Liver (tissue), 3 donors: ENCODE results near the gene NPPB.

ENCODE experiments used
- CTCF ChIP-seq: fragments of 150-350 bp; IDR thresholded peaks from 2 replicates; pipeline ENCODE4 v1.5.1; 2017; ENCODE audit warnings: improper control_type of control experiment, low read depth, low read length; ENCODE audit not compliant: missing input control
- EGR1 ChIP-seq, 2 donors: IDR thresholded peaks; 2 replicates each; pipeline ENCODE4 v1.6.1; 2016 to 2018; ENCODE audit warnings: antibody characterized with exemption in 2 of 2, low read depth in 2 of 2
- JUND ChIP-seq, 2 donors: IDR thresholded peaks; 2 replicates each; pipeline ENCODE4 v1.6.1; 2016; ENCODE audit warnings: antibody characterized with exemption in 2 of 2
- MAX ChIP-seq: IDR thresholded peaks from 2 replicates; pipeline ENCODE4 v1.6.1; 2016; ENCODE audit warnings: antibody characterized with exemption
- RAD21 ChIP-seq, 2 donors: IDR thresholded peaks; 2 replicates each; pipeline ENCODE4 v1.6.1; 2016; ENCODE audit warnings: antibody characterized with exemption in 2 of 2, mild to moderate bottlenecking in 2 of 2
- donor health status: healthy.
- donor health status: healthy.

- TF ChIP-seq CTCF (no peak), MAX (no peak), EGR1 (IDR thresholded peaks at IDR 0.05; ENCODE audit: low read depth in 2 of 2) (no peak), JUND (IDR thresholded peaks at IDR 0.05) (no peak), RAD21 (IDR thresholded peaks at IDR 0.05) (no peak)
Measured at GRCh38 chr1:11888877-11889208, 30.1 kb upstream of the NPPB start.
